Stimulated activated CD4-positive, alpha-beta T cell treated with anti-CD3 and anti-CD28 coated beads, Interleukin-4, amount 100 ng/mL, for 1 hour (primary cell): ENCODE measurements around the gene RAD50.
"Not testable (repeated sequence)": the region's sequence is repeated elsewhere in the genome, so short reads cannot be mapped to it uniquely, and the experiment has no call there.

Experiments
- DNase-seq: peaks from one replicate; pipeline ENCODE4 v3.0.0-alpha.2; 2020

RAD50 gene

DNA sequence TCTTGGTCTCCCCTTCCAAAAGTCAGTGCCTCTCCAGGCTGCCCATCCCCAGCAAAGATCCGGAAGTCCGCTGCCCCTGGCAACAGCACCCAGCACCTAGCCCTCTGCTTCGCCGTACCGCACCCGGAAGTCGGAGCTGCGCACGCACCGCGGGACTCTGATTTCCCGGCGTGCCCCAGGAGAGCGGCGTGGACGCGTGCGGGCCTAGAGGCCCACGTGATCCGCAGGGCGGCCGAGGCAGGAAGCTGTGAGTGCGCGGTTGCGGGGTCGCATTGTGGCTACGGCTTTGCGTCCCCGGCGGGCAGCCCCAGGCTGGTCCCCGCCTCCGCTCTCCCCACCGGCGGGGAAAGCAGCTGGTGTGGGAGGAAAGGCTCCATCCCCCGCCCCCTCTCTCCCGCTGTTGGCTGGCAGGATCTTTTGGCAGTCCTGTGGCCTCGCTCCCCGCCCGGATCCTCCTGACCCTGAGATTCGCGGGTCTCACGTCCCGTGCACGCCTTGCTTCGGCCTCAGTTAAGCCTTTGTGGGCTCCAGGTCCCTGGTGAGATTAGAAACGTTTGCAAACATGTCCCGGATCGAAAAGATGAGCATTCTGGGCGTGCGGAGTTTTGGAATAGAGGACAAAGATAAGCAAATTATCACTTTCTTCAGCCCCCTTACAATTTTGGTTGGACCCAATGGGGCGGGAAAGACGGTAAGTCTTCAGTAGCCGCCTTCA lies at the start of gene RAD50:
RAD50 (plus strand) TSS at position 215 of the 715 bp plus-strand sequence; CDS start at position 563, 348 bp downstream.
- peak; percentile 93 for DNase-seq

DNA sequence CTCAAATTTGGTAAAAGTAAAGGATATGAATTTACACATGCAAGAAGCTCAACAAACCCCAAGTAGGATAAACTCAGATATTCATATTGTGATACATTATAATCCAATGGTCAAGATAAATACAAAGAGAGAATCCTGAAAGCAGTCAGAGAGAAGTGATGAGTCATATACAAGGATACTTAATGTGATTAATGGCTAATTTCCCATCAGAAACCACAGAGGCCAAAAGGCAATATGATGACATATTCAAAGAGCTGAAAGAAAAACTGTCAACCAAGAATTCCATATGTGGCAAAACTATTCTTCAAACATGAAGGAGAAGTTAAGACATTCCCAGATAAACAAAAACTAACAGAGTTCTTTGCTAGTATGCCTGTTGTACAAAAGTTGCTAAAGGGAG lies 46.7 kb upstream of the RAD50 start:
- DNase-seq = no peak

DNA sequence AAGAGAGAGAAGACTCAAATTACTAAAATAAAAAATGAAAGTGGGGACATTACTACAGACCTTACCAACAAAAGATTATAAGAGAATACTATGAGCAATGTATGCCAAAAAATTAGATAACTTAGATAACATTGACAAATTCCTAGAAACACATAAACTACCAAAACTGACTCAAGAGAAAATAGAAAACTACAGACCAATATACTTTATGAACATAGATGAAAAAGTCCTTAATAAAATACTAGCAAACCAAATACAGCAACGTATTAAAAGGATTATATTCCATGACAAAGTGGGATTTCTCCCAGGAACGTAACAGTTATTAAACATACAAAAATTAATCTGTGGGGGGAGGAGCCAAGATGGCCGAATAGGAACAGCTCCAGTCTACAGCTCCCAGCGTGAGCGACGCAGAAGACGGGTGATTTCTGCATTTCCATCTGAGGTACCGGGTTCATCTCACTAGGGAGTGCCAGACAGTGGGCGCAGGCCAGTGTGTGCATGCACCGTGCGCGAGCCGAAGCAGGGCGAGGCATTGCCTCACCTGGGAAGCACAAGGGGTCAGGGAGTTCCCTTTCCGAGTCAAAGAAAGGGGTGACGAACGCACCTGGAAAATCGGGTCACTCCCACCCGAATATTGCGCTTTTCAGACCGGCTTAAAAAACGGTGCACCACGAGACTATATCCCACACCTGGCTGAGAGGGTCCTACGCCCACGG lies 43.0 kb upstream of the RAD50 start:
- DNase-seq = not testable (repeated sequence)

DNA sequence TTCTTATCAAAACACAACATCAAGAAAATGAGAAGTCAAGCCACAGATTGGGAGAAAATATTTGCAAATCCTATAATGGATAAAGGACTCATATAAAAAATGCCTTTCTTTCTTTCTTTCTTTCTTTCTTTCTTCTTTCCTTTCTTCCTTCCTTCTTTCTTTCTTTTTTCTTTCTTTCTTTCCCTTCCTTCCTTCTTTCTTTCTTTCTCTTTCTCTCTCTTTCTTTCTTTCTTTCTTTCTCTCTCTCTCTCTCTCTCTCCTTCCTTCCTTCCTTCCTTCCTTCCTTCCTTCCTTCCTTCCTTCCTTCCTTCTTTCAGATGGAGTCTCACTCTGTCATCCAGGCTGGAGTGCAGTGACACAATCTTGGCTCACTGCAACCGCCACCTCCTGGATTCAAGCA lies 34.7 kb upstream of the RAD50 start:
- DNase-seq = not testable (repeated sequence)

DNA sequence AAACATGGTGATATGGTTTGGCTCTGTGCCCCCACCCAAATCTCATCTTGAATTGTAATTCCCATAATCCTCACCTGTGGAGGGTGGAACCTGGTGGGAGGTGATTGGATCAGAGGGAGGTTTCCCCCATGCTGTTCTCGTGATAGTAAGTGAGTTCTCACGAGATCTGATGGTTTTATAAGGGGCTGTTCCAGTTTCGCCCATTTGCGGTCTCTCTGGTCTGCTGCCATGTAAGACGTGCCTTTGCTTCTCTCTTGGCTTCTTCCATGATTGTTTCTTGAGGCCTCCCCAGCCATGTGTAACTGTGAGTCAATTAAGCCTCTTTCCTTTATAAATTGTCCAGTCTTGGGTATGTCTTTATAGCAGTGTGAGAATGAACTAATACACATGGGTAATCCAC lies 31.9 kb upstream of the RAD50 start:
- not testable (repeated sequence) for DNase-seq

DNA sequence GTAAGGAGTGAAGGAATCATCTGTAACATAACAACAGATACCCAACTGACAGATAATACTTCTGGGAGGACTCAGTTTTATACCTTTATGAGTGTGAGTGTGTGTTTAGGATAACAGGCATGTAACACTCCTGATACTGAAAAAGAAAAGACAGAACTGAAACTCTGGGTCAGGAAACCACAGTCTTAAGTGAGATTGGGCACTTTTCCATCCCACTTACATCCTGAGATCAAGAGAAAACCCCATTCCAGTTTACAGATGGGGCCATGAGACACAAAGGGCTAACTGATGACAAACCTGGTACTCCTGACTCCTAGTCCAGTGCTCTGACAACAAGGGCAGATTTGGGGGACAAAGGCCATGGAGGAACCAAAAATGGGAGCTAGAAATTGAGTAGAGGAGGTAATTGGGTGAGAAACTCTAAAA lies 31.5 kb upstream of the RAD50 start:
- no peak for DNase-seq

DNA sequence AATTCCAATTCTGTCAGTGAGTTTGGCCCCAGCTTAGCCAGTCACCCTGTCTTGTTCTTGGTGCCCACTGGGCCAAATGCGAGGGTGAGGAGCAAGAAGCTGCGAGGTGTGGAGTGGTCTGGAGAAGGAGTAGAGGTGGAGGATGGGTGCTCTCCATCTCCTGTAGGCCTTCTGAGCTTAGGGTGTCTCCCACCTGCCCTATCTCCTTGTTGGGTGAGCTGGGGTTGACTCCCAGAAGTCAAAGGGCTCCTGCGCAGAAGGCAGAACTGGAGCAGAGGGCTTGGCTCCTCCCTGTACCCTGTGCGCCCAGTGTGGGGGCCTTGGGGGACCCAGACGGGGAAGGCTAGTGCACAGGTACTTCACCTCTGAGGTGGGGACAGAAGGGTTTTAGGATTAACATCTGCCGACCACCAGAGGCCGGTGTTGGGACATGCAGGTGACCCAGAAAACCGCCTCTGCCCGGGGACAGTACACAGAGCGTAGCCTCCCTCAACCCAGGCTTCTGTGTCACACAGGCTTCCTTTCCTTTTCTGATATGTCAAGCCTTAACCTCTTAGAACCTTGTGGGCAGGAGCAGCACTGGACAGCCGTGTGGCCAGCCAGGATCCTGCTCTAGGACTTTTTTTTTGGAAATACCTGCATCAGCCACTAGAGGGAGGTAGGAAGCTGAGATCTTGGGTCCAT lies 30.3 kb upstream of the RAD50 start:
- DNase-seq = peak; percentile 29

DNA sequence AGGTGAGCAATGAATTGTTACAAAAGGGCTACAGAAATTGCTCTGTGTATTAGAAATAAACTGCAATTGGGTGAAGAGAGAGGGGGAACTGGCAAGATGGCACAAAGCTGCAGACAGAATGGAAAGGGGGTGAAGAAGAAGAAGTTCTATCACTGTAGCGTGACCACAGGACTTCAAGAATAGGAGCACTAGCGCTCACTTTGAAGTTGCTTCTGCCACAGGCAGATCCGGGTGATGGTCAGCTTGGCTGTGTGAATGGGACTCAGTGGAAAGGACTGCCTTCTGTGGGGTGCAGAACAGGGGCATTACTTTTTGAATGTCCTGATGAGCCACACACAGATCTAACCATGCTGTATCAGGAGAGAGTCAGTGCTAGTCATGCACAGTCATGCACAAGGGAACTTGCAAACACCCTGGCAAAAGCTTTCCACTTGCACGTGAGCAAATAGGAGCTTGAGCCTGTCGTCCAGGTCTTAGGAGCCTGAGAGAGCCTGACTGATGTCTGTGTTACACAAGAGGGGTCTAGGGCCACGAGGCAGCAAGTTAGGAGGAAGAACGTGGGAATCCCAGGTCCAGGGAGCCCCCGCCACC lies 29.7 kb upstream of the RAD50 start:
- no peak for DNase-seq

DNA sequence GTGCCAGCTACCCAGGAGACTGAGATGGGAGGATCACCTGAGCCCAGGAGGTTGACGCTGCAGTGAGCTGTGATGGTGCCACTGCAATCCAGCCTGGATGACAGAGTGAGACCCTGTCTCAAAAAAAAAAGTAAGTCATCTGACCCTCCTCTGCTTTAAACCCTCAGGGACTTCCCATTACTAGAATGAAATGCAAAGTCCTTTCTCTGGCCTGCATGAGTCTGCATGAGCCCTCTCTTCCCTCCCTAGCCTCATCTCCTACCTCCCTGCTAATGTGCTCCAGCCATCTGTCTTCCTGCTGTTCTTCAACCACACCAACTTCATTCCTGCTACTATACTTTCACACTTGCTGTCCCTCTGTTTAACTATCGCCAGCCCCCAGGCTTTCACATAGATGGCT lies 28.8 kb upstream of the RAD50 start:
- DNase-seq = no peak

DNA sequence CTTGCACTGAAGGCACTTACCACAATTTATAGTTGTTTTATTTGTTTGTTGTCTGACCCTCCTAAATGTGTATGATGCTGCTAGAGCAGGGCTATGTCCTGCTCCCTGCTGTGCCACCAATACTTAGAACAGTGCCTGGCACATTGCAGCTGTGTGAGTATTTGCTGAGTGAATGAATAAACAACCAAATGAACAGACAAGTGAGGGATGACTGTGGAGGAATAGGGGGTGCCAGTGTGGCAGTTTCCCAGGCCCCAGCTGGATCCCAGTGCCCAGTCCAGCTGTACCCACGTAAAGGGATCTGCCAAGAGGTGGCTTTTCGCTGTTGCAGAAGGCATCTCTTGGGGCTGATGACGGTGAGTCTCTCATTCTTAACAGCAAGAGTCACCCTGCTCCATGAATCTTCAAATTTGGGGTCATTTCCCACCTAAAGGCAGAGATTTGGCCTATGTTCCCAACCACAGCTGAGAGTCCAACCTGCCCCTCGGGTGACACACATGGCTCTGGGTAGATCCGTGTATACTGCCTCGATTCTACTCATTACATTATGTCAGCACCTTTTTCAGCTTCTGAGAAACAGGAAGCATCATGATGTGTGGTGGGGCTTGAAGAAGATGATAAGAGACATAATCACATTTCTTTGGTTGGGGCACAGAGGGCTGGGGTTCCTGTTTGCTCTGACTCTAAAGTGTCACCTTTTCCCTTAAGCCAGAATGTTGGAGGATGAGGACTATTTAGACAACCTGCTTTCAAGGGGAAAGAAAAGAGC lies 27.7 kb upstream of the RAD50 start:
- DNase-seq = no peak

DNA sequence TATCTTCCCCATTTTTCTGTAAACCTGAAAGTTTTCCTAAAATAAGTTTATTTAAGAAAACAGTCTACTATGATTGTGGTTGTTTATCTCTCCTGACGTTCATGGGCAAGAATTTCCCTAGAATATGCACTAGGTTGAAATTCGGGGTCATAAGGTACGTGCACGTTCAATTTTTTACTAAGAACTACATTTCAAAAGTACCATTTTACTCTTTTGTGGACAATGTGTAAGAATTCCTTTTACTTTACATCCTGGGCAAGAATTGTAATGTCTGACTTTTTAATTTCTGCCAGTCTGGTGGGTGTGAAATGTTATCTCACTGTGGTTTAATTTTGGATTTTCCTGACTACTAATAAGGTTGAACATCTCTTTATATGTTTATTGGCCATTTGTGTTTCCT lies 25.8 kb upstream of the RAD50 start:
- DNase-seq = no peak

DNA sequence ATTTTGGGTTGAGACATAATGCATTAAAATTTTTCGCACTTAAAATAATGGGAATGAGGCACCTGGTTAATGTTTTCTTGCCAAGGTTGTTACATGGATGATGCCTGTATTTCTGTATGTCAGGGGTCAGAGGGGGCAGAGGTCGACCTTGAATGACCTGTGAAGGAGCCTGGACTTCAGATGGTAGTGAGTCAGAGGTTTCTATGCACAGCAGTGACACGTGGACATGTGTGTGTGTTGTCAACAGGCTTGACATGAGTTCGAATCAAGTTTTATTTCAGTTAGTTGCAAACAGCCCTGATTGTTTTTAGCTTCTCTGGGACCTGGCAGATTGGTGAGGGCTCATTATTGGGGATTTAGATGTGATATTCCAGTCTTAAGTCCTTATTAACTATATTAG lies 17.1 kb upstream of the RAD50 start:
- no peak for DNase-seq

DNA sequence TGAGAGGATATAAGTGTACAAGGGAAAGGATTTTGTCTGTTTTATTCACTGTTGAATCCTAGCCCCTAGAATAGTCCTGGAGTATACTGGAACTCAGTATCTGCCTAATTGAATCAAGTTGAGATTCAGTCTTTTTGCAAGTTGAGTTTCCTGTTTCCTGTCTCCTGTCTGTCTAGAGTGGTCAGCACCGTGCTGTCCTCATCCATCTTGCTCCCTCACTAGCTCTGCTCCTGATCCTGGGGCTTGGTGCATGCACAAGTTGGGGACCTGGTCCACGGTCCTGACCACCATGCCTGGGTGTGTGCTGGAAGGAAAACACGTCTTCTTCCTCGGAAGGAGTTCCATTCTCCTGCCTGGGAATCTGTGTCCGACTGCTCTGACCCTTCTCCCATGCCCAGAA lies 16.6 kb upstream of the RAD50 start:
- no peak for DNase-seq

DNA sequence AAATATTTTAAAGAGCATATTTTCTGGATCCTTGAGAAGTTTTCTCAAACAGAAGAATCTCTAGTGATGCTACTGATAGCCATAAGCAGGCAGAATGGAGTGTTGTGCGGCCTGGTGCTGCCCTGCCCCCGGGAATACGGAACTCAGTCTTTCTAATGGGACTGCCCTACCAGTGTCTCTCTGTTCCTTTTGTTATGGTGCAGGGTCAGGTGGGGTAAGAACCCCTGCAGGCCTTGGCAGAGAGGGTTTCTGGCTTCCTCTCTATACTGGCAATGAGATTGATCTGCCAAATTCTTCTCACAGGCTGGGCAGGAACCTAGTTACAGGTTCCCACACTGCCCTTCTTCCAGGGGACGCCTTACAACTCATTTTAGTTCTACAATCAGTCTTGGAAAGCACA lies 16.0 kb upstream of the RAD50 start:
- no peak for DNase-seq

DNA sequence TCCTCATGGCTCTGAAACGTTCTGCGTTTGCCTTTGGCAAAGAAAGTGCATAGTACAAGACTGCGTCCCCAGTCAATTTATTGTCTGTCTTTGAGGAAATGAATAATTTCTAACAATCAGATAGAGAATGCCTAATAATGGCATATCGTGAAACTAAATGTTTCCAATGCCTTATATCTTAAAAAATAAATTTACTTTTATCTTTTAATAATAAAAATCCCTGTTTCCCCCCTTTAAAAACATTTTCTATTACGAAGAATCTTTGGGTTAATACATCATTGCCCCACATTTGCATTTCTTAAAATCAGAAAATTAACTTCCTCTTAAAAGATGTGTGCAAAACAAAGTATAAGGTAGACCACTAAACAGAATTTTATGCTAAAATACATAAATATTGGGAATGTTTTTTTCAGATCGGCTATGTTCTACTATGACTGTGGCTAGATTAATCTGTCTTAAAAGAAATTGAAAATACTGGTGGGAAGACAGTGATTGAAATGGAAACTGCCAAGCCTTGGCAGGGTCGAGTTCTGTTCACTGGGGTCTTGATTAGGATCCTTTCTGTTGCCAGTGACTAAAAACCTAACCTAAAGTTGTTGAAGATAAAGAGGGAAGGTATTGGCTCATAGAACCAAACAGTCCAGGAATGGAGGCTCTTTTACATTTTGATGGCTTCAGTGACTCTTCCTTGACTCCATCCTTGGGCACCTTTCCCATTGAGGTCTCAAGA lies 13.1 kb upstream of the RAD50 start, which contains the start of gene IL5:
IL5 (minus strand) TSS at position 51 of the 730 bp plus-strand sequence; CDS start at position 7, 44 bp downstream.
- no peak for DNase-seq

DNA sequence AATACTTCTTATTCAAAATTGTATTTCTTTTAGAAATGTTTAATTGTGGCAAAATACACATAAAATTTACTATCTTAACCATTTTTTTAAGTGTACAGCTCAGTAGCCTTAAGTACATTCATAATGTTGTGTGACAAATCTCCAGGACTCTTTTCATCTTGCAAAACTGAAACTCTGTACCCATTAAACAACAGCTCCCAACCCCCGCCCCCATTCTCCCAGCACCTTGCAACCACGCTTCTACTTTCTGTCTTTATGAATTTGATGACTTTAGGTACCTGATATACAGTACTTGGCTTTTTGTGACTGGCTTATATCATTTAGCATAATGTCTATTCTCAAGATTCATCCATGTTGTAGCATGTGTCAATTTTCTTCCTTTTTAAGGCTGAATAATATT lies 10.7 kb upstream of the RAD50 start:
- DNase-seq = peak; percentile 59

DNA sequence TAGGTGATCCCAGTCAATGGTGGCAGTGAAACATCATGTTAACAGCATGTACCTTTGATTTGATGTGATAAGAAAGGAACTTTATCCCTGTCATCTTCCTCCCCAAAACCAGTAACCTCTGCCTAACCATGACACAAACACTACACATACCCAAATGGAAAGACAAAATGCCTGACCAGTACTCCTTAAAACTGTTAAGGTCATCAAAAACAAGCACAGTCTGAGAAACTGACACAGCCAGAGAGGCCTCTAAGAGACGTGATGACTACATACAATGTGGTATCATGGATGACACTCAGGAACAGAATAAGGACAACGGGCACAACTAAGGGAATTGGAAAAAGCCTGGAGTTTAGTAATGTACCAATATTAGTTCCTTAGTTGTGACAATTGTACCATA lies 9.5 kb upstream of the RAD50 start:
- no peak for DNase-seq

DNA sequence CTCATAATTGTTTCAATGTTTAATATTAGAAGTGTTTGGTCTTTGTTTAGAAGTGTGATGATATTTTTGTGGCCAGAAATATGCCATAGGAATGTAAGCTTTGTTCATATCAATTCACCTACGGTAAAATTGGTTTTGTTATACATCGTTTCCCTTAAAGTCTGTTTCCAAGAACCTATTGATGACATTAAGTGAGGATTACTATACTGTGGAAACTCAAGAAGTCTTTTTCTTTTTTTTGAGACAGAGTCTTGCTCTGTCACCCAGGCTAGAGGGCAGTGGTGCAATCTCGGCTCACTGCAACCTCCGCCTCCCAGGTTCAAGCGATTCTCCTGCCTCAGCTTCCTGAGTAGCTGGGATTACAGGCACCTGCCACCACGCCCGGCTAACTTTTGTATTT lies 7.9 kb upstream of the RAD50 start:
- not testable (repeated sequence) for DNase-seq

DNA sequence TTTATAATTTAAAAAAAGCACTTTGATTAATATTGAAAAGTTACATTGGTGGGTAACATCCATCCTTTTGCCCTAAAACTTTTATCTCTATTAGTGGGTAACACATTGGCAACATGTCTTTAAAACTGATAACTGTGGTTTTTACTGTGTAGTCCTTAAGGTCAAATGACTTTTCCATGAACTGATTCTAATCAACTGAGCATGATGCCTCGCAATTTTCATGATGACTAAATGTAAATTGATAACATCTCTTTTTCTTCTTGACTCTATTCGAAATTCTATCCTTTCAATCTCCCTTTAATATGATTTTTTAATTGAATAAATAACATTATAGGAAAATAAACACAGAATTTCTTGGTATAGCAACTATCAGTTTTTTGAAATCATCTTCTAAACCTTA lies 7.2 kb upstream of the RAD50 start:
- no peak for DNase-seq

DNA sequence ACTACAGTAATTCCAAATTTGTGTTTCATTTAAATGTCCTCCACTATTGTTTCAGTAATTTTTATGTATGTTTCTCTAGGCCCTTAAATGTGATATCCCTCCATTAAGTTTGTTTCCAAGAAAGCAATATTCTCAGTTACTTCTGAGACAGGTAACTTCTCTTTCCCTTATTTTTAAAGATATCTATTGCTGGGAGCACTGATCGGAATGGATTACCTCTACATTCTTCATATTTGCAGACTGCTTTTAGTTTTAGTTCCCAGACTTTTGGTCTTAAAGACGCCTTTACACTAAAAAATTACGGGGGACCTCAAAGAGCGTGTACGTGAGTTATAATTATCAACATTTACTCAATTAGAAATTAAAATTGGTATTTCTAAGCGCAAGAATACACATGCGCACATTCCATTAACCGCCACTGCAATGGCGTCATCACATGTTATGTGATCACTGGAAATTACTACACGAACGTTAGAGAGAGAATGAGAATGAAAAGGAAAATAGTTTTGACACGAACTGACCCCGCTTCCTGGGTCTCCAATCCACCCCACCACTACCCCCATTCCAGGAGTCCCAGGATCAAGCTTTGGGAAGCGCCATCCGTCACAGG lies 519 bp upstream of the RAD50 start:
- no peak for DNase-seq

DNA sequence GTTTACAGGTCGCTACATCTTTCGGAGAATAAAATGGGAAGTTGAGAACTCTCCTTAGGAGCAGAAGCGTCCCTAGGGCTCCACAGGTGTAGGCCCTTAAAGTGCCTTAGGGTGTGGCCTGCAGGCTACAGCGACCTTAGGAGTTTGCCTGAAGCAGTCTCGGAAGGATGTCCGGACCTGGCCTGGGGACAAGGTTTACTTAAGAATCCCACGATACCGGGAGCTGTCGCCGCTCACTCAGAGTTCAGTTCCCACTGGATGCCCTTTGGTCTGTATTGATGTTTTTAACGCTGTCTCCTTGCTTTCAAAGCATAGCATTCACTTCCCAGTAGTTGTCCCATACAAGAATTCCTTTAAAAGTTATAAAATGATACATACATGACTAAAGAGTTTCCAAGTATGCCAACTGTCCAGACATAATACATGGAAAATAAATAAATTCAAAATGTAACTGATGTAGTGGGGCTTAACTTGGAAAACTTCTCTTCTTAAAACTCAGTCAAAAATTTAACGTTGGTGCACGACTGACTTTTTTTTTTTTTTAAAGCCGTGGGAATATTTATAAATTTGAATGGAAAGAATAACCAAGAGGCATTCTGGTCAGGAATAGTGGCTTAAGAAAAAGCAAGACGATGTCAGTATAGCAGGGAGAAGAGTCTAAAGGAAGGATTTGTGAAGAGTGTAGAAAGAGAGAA lies 848 bp downstream of the RAD50 start:
- peak; percentile 29 for DNase-seq
